SIG-M5 treated with dmso at 0.1 percent for 504 hours (cell line): ENCODE data around the gene PRR23C.

ENCODE experiments used
- DNase-seq: peaks from one replicate; lab custom pipeline; 2025; ENCODE audit not compliant: unreplicated experiment; lab: John Stamatoyannopoulos, UW

Gene PRR23C

DNA sequence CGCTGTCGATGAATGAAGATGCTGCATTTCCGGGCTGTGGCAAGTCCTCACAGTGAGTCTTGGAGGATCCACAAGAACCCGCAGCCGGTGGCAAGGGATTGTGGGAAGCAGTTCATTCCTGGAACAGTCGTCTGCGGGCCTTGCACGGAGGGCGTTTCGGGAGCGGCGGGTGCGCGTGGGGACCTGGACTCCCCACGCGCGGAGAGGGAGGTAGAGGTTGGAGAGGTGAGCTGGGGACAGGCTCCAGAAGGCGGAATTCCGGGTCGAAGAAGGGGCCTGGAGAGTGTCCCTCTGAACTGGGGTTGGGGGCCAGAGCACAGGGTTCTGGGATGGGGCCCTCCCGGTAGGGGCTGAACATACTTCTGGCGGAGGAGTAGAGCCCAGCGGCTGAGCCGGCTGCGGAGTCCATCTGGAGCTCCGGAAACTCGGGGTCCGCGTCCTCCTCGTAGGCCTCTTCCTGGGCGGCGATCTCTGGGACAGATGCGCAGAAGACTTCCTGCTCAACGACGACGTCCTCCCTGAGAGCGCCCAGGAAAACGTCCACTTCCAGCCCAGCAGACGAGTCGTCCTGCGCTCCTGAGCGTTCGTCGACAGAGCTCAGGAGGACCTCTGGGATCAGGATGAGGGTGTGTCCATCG, 39.2 kb downstream of the PRR23C start:
- DNase-seq, result no peak

DNA sequence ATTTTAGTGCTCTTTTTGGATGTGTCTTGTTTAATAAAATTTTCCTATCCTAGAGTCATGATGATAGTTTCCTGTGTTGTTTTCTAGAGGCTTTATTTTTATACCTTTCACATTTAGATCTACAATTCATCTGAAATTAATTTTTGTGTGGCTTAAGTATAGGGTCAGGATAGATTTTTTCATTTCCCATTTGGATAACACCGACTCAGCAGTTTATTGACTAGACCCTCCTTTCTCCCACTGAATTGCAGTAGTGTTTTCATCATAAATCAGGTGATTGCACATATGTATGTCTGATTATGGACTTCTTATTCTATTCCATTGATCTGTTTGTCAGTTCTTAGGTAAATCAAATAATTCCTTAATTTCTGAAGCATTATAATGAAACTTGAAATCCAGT, 49.0 kb downstream of the PRR23C start:
- no peak for DNase-seq
